ENCODE measurements around the gene ATP1B3.

DNA sequence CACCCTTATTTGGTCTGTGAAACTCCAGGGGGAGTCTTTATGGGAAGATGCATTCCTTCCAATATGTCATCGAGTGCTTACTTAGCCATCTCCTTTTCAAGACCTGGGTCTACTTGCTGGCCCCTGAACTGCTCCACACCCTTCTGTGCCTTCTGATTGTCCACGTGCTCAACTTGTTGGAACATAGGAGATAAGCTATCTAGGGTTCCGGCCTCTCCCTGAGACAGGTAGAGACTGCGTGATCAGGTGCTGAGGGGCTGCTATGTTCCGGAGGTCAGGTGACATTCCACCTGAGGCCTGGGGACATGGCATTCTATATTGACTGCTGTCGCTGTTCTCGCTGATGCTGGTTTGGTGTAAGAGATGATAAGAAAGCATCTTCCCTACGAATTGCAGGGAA lies 65.6 kb downstream of the ATP1B3 start:
- TF ChIP-seq, protein P1, sequence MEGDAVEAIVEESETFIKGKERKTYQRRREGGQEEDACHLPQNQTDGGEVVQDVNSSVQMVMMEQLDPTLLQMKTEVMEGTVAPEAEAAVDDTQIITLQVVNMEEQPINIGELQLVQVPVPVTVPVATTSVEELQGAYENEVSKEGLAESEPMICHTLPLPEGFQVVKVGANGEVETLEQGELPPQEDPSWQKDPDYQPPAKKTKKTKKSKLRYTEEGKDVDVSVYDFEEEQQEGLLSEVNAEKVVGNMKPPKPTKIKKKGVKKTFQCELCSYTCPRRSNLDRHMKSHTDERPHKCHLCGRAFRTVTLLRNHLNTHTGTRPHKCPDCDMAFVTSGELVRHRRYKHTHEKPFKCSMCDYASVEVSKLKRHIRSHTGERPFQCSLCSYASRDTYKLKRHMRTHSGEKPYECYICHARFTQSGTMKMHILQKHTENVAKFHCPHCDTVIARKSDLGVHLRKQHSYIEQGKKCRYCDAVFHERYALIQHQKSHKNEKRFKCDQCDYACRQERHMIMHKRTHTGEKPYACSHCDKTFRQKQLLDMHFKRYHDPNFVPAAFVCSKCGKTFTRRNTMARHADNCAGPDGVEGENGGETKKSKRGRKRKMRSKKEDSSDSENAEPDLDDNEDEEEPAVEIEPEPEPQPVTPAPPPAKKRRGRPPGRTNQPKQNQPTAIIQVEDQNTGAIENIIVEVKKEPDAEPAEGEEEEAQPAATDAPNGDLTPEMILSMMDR (optimal IDR thresholded peaks at IDR 0.05 in 1 of 3, IDR thresholded peaks at IDR 0.05 in 1 of 3, conservative IDR thresholded peaks at IDR 0.05 in 1 of 3; ENCODE audit: extremely low read depth in 1 of 3, insufficient read depth in 2 of 3, low read length in 3 of 3) = no peak
- no peak for TF ChIP-seq EZH2 (IDR thresholded peaks at IDR 0.05; ENCODE audit: low read length)

Data from keratinocyte (primary cell).